HEK293 (cell line): ENCODE results near the gene FAM110A.
A peak's percentile ranks its signal among the peaks of the same experiment; 100 is the strongest.

Experiments
- KLF10 ChIP-seq: fragments of 450-650 bp; IDR thresholded peaks from 2 replicates; pipeline ENCODE4 v1.5.1; 2018; ENCODE audit warnings: missing biosample characterization, mild to moderate bottlenecking, missing genetic modification characterization
- PRDM2 ChIP-seq: fragments of 450-650 bp; formaldehyde crosslinking; IDR thresholded peaks from 2 replicates; pipeline ENCODE4 v1.5.1; 2016; ENCODE audit warnings: missing biosample characterization, missing genetic modification characterization, borderline replicate concordance
- PRDM4 ChIP-seq: fragments of 450-650 bp; formaldehyde crosslinking; IDR thresholded peaks from 2 replicates; pipeline ENCODE4 v1.5.1; 2017; ENCODE audit warnings: missing biosample characterization, missing genetic modification characterization
- REPIN1 ChIP-seq: fragments of 450-650 bp; formaldehyde crosslinking; IDR thresholded peaks from 2 replicates; pipeline ENCODE4 v1.5.1; 2017; ENCODE audit warnings: missing biosample characterization, missing genetic modification characterization, low read depth
- SETDB1 ChIP-seq: IDR thresholded peaks from one replicate; pipeline ENCODE4 v1.6.1; 2017; ENCODE audit warnings: mild to moderate bottlenecking, low read length, moderate library complexity, mixed read lengths; ENCODE audit not compliant: insufficient read length
- TRIM28 ChIP-seq: IDR thresholded peaks from 2 replicates; pipeline ENCODE4 v1.6.1; 2011; ENCODE audit warnings: low read length, control low read depth, borderline replicate concordance
- WT1 ChIP-seq: fragments of 450-650 bp; formaldehyde crosslinking; IDR thresholded peaks from 2 replicates; pipeline ENCODE4 v1.5.1; 2016; ENCODE audit warnings: missing biosample characterization, missing genetic modification characterization
- ZBTB10 ChIP-seq: fragments of 450-650 bp; formaldehyde crosslinking; IDR thresholded peaks from 2 replicates; pipeline ENCODE4 v1.5.1; 2016; ENCODE audit warnings: missing biosample characterization, missing genetic modification characterization
- ZBTB17 ChIP-seq: fragments of 450-650 bp; formaldehyde crosslinking; IDR thresholded peaks from 2 replicates; pipeline ENCODE4 v1.5.1; 2016; ENCODE audit warnings: missing biosample characterization, missing genetic modification characterization
- ZBTB49 ChIP-seq: fragments of 450-650 bp; formaldehyde crosslinking; IDR thresholded peaks from 2 replicates; pipeline ENCODE4 v1.5.1; 2016; ENCODE audit warnings: missing biosample characterization, missing genetic modification characterization, low read depth
- ZFHX2 ChIP-seq: fragments of 450-650 bp; formaldehyde crosslinking; conservative IDR thresholded peaks from 2 replicates; pipeline ENCODE4 v1.5.1; 2016; ENCODE audit warnings: missing biosample characterization, missing genetic modification characterization
- ZNF140 ChIP-seq: fragments of 450-650 bp; formaldehyde crosslinking; IDR thresholded peaks from 2 replicates; pipeline ENCODE4 v1.5.1; 2016; ENCODE audit warnings: missing biosample characterization, missing genetic modification characterization
- ZNF169 ChIP-seq: fragments of 450-650 bp; formaldehyde crosslinking; IDR thresholded peaks from 2 replicates; pipeline ENCODE4 v1.5.1; 2016; ENCODE audit warnings: missing biosample characterization, missing genetic modification characterization
- ZNF19 ChIP-seq: fragments of 450-650 bp; formaldehyde crosslinking; IDR thresholded peaks from 2 replicates; pipeline ENCODE4; 2016; ENCODE audit warnings: missing biosample characterization, missing genetic modification characterization, low read depth
- ZNF223 ChIP-seq: fragments of 450-650 bp; formaldehyde crosslinking; IDR thresholded peaks from 2 replicates; pipeline ENCODE4 v1.5.1; 2016; ENCODE audit warnings: missing biosample characterization, missing genetic modification characterization
- ZNF449 ChIP-seq: fragments of 450-650 bp; formaldehyde crosslinking; IDR thresholded peaks from 2 replicates; pipeline ENCODE4 v1.5.1; 2017; ENCODE audit warnings: missing biosample characterization, mild to moderate bottlenecking, missing genetic modification characterization, moderate library complexity
- ZNF514 ChIP-seq: fragments of 450-650 bp; formaldehyde crosslinking; IDR thresholded peaks from 2 replicates; pipeline ENCODE4 v1.5.1; 2016; ENCODE audit warnings: missing biosample characterization, missing genetic modification characterization
- ZNF530 ChIP-seq: fragments of 450-650 bp; formaldehyde crosslinking; IDR thresholded peaks from 2 replicates; pipeline ENCODE4 v1.5.1; 2016; ENCODE audit warnings: low read depth, missing biosample characterization, missing genetic modification characterization
- ZNF561 ChIP-seq: fragments of 450-650 bp; IDR thresholded peaks from 2 replicates; pipeline ENCODE4 v1.5.1; 2018; ENCODE audit warnings: missing biosample characterization, missing genetic modification characterization, borderline replicate concordance
- ZNF610 ChIP-seq: fragments of 450-650 bp; formaldehyde crosslinking; IDR thresholded peaks from 2 replicates; pipeline ENCODE4 v1.5.1; 2016; ENCODE audit warnings: missing biosample characterization, missing genetic modification characterization, borderline replicate concordance
- ZNF626 ChIP-seq: fragments of 450-650 bp; sonication (Bioruptor Pico); formaldehyde crosslinking; IDR thresholded peaks from 2 replicates; pipeline ENCODE4 v1.5.1; 2018; ENCODE audit warnings: missing biosample characterization, missing genetic modification characterization, inconsistent platforms
- ZNF692 ChIP-seq: fragments of 450-650 bp; formaldehyde crosslinking; IDR thresholded peaks from 2 replicates; pipeline ENCODE4 v1.5.1; 2016; ENCODE audit warnings: missing biosample characterization, missing genetic modification characterization
- ZNF792 ChIP-seq: fragments of 450-650 bp; formaldehyde crosslinking; IDR thresholded peaks from 2 replicates; pipeline ENCODE4 v1.5.1; 2016; ENCODE audit warnings: missing biosample characterization, missing genetic modification characterization

The FAM110A gene

GRCh38 chr20:833450-834150 is at the start of gene FAM110A (continued):
- TF ChIP-seq PRDM2 (tag by site-specific recombination) (no peak), ZNF169 (tag by site-specific recombination) (no peak), ZNF449 (tag by site-specific recombination) (no peak), ZNF626 (no peak), WT1 (no peak), ZNF19 (tag by site-specific recombination) (no peak), ZNF692 (tag by site-specific recombination) (peak; percentile 93), ZNF792 (no peak), ZBTB10 (peak; percentile 78), ZBTB49 (tag by site-specific recombination) (no peak), ZBTB17 (tag by site-specific recombination) (peak; percentile 80), ZNF223 (tag by site-specific recombination) (no peak), SETDB1 (no peak), ZNF514 (no peak), ZNF561 (tag by site-specific recombination) (peak; percentile 63; the same call in 1 of the 2 replicates), ZNF610 (tag by site-specific recombination) (peak; percentile 82; the same call in 1 of the 2 replicates), TRIM28 (no peak), KLF10 (peak; percentile 58; the same call in 1 of the 2 replicates), PRDM4 (tag by site-specific recombination) (no peak), REPIN1 (no peak), ZNF530 (no peak), ZFHX2 (tag by site-specific recombination) (no peak), ZNF140 (tag by site-specific recombination) (no peak)
